ENCODE data around the gene FAM181A. TPM values are rescaled to one million over a fixed set of nuclear protein-coding genes. Genes with fewer than 3 reads are reported as not detected.

The FAM181A gene
- total and polyA plus RNA-seq, 2 donors (not counting 1 experiment from before 2014, with no cell fraction given): not detected

DNA sequence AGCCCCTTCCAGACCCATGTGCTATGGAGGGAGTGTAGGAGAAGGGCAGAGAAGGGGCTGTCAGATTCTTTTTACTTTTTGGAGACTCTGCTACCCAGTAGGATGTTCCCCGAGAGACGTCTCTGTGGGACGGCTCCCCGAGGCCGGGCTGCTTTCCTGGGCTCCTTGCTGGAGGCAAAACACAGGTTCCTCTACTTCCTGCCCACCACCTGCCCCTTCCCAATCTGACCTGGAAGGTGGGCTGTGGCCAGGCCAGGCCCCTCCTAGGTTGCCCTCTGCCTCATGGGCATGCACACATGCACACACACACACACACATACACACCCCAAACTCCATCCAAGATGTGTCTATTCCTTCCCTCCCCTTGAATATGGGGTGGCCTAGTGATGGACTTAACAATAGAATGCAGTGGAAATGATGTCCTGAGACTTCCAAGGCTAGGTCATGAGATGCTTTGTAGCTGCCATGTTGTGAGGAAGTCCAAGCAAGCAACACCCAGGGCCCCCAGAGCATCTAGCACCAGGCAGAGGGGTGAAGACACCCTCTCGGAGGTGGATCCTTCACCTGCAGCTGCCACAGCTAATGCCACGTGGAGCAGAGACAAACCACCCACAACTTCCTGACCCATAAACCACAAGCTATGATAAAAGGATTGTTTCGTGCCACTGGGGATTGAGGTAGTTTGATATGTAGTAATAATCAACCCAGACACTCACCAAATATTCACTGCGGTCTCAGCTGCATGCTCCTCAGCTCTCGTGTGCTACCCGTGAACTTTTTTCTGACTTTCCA, 50.8 kb downstream of the FAM181A start:
- TF ChIP-seq, protein P1, sequence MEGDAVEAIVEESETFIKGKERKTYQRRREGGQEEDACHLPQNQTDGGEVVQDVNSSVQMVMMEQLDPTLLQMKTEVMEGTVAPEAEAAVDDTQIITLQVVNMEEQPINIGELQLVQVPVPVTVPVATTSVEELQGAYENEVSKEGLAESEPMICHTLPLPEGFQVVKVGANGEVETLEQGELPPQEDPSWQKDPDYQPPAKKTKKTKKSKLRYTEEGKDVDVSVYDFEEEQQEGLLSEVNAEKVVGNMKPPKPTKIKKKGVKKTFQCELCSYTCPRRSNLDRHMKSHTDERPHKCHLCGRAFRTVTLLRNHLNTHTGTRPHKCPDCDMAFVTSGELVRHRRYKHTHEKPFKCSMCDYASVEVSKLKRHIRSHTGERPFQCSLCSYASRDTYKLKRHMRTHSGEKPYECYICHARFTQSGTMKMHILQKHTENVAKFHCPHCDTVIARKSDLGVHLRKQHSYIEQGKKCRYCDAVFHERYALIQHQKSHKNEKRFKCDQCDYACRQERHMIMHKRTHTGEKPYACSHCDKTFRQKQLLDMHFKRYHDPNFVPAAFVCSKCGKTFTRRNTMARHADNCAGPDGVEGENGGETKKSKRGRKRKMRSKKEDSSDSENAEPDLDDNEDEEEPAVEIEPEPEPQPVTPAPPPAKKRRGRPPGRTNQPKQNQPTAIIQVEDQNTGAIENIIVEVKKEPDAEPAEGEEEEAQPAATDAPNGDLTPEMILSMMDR (IDR thresholded peaks at IDR 0.05): no peak
- no peak for TF ChIP-seq EZH2 (IDR thresholded peaks at IDR 0.05; ENCODE audit: borderline replicate concordance, insufficient read depth, low read depth, low read length, poor library complexity, severe bottlenecking)
- ChIA-PET CTCF (interaction anchor here (1.2 to 37.7 kb wide), 4 partner anchors 8 to 35 kb away, joined by 4 to 1036 read pairs (median 7); no protein-coding TSS in a partner anchor), POLR2A (no interaction called here)
- no peaks in the 10 kb centered on the region for H3K79me2 ChIP-seq (ENCODE audit: control insufficient read depth, insufficient read depth, low read length)
- H3K9me3 ChIP-seq (ENCODE audit: control extremely low read depth in 1 of 3, control insufficient read depth in 2 of 3, insufficient read depth in 1 of 3, low read length in 2 of 3): peaks cover 1 to 40% (median 18%) of the 10 kb centered on the region in 3 donors
- no peaks in the 10 kb centered on the region for H3K9me3 Mint-ChIP-seq (ENCODE audit: insufficient read depth)
- peaks cover 45% of the 10 kb centered on the region for H3K27me3 Mint-ChIP-seq
- H3K4me3 Mint-ChIP-seq: no peak overlapping the region
- no peak overlapping the region for H3K9ac ChIP-seq (ENCODE audit: low read length)
- no peaks in the 10 kb centered on the region for H4K20me1 ChIP-seq (ENCODE audit: control insufficient read depth, insufficient read depth, low read length, poor library complexity, severe bottlenecking)
- peaks cover 0 to 64% (median 36%) of the 10 kb centered on the region in 4 experiments for H3K27me3 ChIP-seq (replicated peaks in 1 of 4; ENCODE audit: control extremely low read depth in 1 of 4, control insufficient read depth in 3 of 4, insufficient read depth in 4 of 4, low read length in 3 of 4)
- no peak overlapping the region for H3K4me2 ChIP-seq (replicated peaks; ENCODE audit: low read depth, low read length, poor library complexity, severe bottlenecking)
- H2AFZ ChIP-seq (ENCODE audit: insufficient read depth, low read depth, low read length, poor library complexity, severe bottlenecking): no peak overlapping the region
- H3K4me1 Mint-ChIP-seq: peaks cover 33% of the 10 kb centered on the region
- H3K36me3 ChIP-seq (replicated peaks in 1 of 2; ENCODE audit: control extremely low read depth in 1 of 2, control insufficient read depth in 1 of 2, extremely low read depth in 1 of 2, insufficient read depth in 2 of 2, low read length in 1 of 2): no peaks in the 10 kb centered on the region
- intact Hi-C loops (cut with micrococcal nuclease): loop anchor here (1.0 to 2.0 kb wide), 2 partner anchors 11 to 15 kb away; no protein-coding TSS in a partner anchor
- WGBS (ENCODE audit: insufficient coverage): 100% methylated on average over 5 of the region's 11 CpGs
- ATAC-seq (ENCODE audit: low read depth) (peak; percentile 80), DNase-seq (peak; percentile 78)
- H3K4me1 ChIP-seq (ENCODE audit: control insufficient read depth in 2 of 2, insufficient read depth in 2 of 2, low read length in 2 of 2): peaks cover 23 to 35% of the 10 kb centered on the region in 2 donors
- no peak overlapping the region for H3K27ac ChIP-seq (ENCODE audit: low read length in 2 of 2)
- H3K4me3 ChIP-seq (ENCODE audit: control extremely low read depth in 1 of 5, extremely low read depth in 1 of 5, insufficient read depth in 1 of 5, low read depth in 2 of 5, low read length in 4 of 5): no peak overlapping the region
- peak overlapping the region; percentile 41 for H3K27ac Mint-ChIP-seq

- DNase-seq: no peak
- peaks cover 33% of the 10 kb centered on the region for H3K4me1 Mint-ChIP-seq
- H4K20me1 ChIP-seq (ENCODE audit: control insufficient read depth, insufficient read depth, low read length, poor library complexity, severe bottlenecking): no peaks in the 10 kb centered on the region
- H3K27ac Mint-ChIP-seq: no peak overlapping the region
- WGBS (ENCODE audit: insufficient coverage): 60% methylated on average over 3 of the region's 4 CpGs
- ATAC-seq (ENCODE audit: low read depth): no peak
- H3K4me3 ChIP-seq (ENCODE audit: control extremely low read depth in 1 of 5, extremely low read depth in 1 of 5, insufficient read depth in 1 of 5, low read depth in 2 of 5, low read length in 4 of 5): no peak overlapping the region
- no peak overlapping the region for H3K4me2 ChIP-seq (replicated peaks; ENCODE audit: low read depth, low read length, poor library complexity, severe bottlenecking)
- peaks cover 23 to 35% of the 10 kb centered on the region in 2 donors for H3K4me1 ChIP-seq (ENCODE audit: control insufficient read depth in 2 of 2, insufficient read depth in 2 of 2, low read length in 2 of 2)
- H3K27me3 Mint-ChIP-seq: peaks cover 43% of the 10 kb centered on the region
- no peak overlapping the region for H2AFZ ChIP-seq (ENCODE audit: insufficient read depth, low read depth, low read length, poor library complexity, severe bottlenecking)
- ChIA-PET POLR2A (no interaction called here), CTCF (interaction anchor here (1.2 to 37.7 kb wide), 4 partner anchors 8 to 36 kb away, joined by 4 to 1036 read pairs (median 7); no protein-coding TSS in a partner anchor)
- H3K79me2 ChIP-seq (ENCODE audit: control insufficient read depth, insufficient read depth, low read length): no peaks in the 10 kb centered on the region
- intact Hi-C loops (cut with micrococcal nuclease): loop anchor here (1.0 to 2.0 kb wide), 2 partner anchors 11 to 16 kb away; no protein-coding TSS in a partner anchor
- no peak overlapping the region for H3K4me3 Mint-ChIP-seq
- H3K9me3 ChIP-seq (ENCODE audit: control extremely low read depth in 1 of 3, control insufficient read depth in 2 of 3, insufficient read depth in 1 of 3, low read length in 2 of 3): peaks cover 1 to 44% (median 18%) of the 10 kb centered on the region in 3 donors
- H3K9me3 Mint-ChIP-seq (ENCODE audit: insufficient read depth): no peaks in the 10 kb centered on the region
- peaks cover 0 to 69% (median 36%) of the 10 kb centered on the region in 4 experiments for H3K27me3 ChIP-seq (replicated peaks in 1 of 4; ENCODE audit: control extremely low read depth in 1 of 4, control insufficient read depth in 3 of 4, insufficient read depth in 4 of 4, low read length in 3 of 4)
- H3K27ac ChIP-seq (ENCODE audit: low read length in 2 of 2): no peak overlapping the region
- TF ChIP-seq, protein P1 (IDR thresholded peaks at IDR 0.05): no peak
- TF ChIP-seq EZH2 (IDR thresholded peaks at IDR 0.05; ENCODE audit: borderline replicate concordance, insufficient read depth, low read depth, low read length, poor library complexity, severe bottlenecking): no peak
- H3K9ac ChIP-seq (ENCODE audit: low read length): no peak overlapping the region
- no peaks in the 10 kb centered on the region for H3K36me3 ChIP-seq (replicated peaks in 1 of 2; ENCODE audit: control extremely low read depth in 1 of 2, control insufficient read depth in 1 of 2, extremely low read depth in 1 of 2, insufficient read depth in 2 of 2, low read length in 1 of 2)
These were observed 51.6 kb downstream of the FAM181A start for GRCh38 chr14:93978735-93979134.
